ENCODE measurements around the gene SETD9.

The SETD9 gene

GRCh38 chr5:56938858-56939257 is 29.5 kb downstream of the SETD9 start:
- no peak for DNase-seq

- DNase-seq, result no peak
These were observed 32.6 kb downstream of the SETD9 start for GRCh38 chr5:56941981-56942380.

- DNase-seq, result no peak
These were observed 37.7 kb downstream of the SETD9 start for GRCh38 chr5:56947052-56947451.

GRCh38 chr5:56950626-56951125 is 41.3 kb downstream of the SETD9 start:
- DNase-seq, result no peak

- DNase-seq, result no peak
These were observed 41.9 kb downstream of the SETD9 start for GRCh38 chr5:56951126-56951945.

- peak; percentile 21 for DNase-seq
These were observed 42.7 kb downstream of the SETD9 start, which contains the start of gene MIER3 for GRCh38 chr5:56951946-56952691. Gene MIER3 (minus strand): TSS chr5:56952123. CDS start chr5:56952102, 21 bp downstream.

GRCh38 chr5:56954262-56954661 is 44.9 kb downstream of the SETD9 start:
- no peak for DNase-seq

- DNase-seq, result no peak
These were observed 49.2 kb downstream of the SETD9 start for GRCh38 chr5:56958595-56958994.

GRCh38 chr5:56959326-56959725 is 49.9 kb downstream of the SETD9 start:
- no peak for DNase-seq

- no peak for DNase-seq
These were observed 52.4 kb downstream of the SETD9 start for GRCh38 chr5:56961746-56962145.

- no peak for DNase-seq
These were observed 52.9 kb downstream of the SETD9 start for GRCh38 chr5:56962286-56962685.

GRCh38 chr5:56963246-56963645 is 53.9 kb downstream of the SETD9 start:
- no peak for DNase-seq

GRCh38 chr5:56964173-56964572 is 54.8 kb downstream of the SETD9 start:
- no peak for DNase-seq
